Activated naive CD4-positive, alpha-beta T cell treated with anti-CD3 and anti-CD28 coated beads, Interleukin-2, amount 10 ng/mL, durations not matched to agents 7 days and 5 days (primary cell): ENCODE results near the gene NCEH1.

Experiments used
- CTCF ChIA-PET: fragments of 350-600 bp; sonication (Branson Sonifier 250); formaldehyde crosslinking; loops from one replicate; lab custom pipeline; 2021; ENCODE audit warnings: antibody characterized with exemption; lab: Charles Lee
- DNase-seq: peaks from one replicate; pipeline ENCODE4 v3.0.0-alpha.2; 2020
- H3K27ac Mint-ChIP-seq: one replicate; pipeline ENCODE4 v1.8.0; 2021; ENCODE audit warnings: mild to moderate bottlenecking, moderate library complexity, mixed read lengths
- H3K27me3 Mint-ChIP-seq: one replicate; pipeline ENCODE4 v1.8.0; 2021; ENCODE audit warnings: mild to moderate bottlenecking, mixed read lengths
- H3K36me3 Mint-ChIP-seq: one replicate; pipeline ENCODE4 v1.8.0; 2021; ENCODE audit warnings: mixed read lengths
- H3K4me1 Mint-ChIP-seq: one replicate; pipeline ENCODE4 v1.8.0; 2021; ENCODE audit warnings: mixed read lengths
- H3K4me3 Mint-ChIP-seq: one replicate; pipeline ENCODE4 v1.8.0; 2021; ENCODE audit warnings: mild to moderate bottlenecking, moderate library complexity, mixed read lengths
- H3K9me3 Mint-ChIP-seq: one replicate; pipeline ENCODE4 v1.8.0; 2021; ENCODE audit warnings: mixed read lengths

Gene NCEH1

GRCh38 chr3:172617013-172617706 is 93.7 kb downstream of the NCEH1 start:
- Mint-ChIP-seq H3K27ac (no peak overlapping the region), H3K4me3 (no peak overlapping the region), H3K4me1 (peaks cover 19% of the 10 kb centered on the region), H3K27me3 (peaks cover 1% of the 10 kb centered on the region), H3K36me3 (peaks cover 8% of the 10 kb centered on the region), H3K9me3 (peaks cover 12% of the 10 kb centered on the region)
- CTCF ChIA-PET = interaction anchor here (1.3 to 1.9 kb wide), 2 partner anchors 22 to 285 kb away, joined by 5 to 6 read pairs; no protein-coding TSS in a partner anchor
- DNase-seq = no peak

DNA sequence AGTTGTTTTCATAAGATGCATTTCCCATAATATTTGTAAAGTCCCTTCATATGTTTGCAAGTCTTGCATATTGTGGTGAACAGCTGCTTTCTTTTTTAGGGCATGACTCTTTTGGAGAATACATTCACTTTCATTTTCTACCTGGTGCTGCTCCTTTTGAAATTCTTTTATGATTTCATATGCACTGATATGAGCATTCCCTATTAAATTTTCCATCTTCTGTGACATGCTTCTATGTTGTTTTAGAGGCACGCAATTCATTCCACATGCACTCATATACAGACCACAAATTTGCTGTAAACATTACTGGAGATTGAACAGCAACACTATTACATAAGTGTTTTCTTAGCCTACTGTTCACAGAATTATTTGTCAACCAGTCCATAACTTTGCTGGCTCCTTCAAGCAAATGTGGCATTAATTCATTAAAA is 94.8 kb downstream of the NCEH1 start:
- H3K36me3 Mint-ChIP-seq = peaks cover 8% of the 10 kb centered on the region
- peak overlapping the region; percentile 47 for H3K27ac Mint-ChIP-seq
- H3K9me3 Mint-ChIP-seq = peaks cover 13% of the 10 kb centered on the region
- CTCF ChIA-PET = interaction anchor here (0.6 to 1.9 kb wide), 3 partner anchors 19 to 153 kb away, joined by 3 to 5 read pairs (median 4); no protein-coding TSS in a partner anchor
- H3K4me1 Mint-ChIP-seq = peaks cover 19% of the 10 kb centered on the region
- no peaks in the 10 kb centered on the region for H3K27me3 Mint-ChIP-seq
- DNase-seq = no peak
- no peak overlapping the region for H3K4me3 Mint-ChIP-seq

DNA sequence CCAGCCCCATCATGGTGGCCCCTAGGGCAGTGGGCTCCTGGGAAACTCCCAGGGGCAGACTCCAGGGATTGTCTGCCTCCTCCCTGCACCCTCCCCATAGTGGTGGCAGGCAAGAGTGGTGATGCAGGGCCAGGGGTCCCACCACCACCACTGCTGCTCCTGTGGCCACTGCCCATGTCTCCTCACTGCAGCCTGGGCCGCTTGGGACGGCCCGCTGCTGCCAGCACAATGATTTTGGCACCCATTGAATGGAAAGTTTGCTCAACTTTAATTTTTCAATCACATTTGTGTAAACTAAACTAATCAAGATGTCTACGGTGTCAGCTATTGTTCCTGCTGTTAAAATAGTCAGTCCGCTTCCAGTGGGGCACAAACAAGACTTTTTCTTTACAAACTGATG is 95.6 kb downstream of the NCEH1 start:
- Mint-ChIP-seq H3K27me3 (no peaks in the 10 kb centered on the region), H3K4me3 (no peak overlapping the region), H3K4me1 (peaks cover 19% of the 10 kb centered on the region), H3K9me3 (peaks cover 20% of the 10 kb centered on the region), H3K27ac (peak overlapping the region; percentile 47), H3K36me3 (peaks cover 8% of the 10 kb centered on the region)
- CTCF ChIA-PET = interaction anchor here (1.1 to 1.9 kb wide), 2 partner anchors 18 to 20 kb away, joined by 4 to 5 read pairs; no protein-coding TSS in a partner anchor
- no peak for DNase-seq

GRCh38 chr3:172614340-172615274 is 96.3 kb downstream of the NCEH1 start:
- Mint-ChIP-seq H3K27ac (peak overlapping the region; percentile 73), H3K9me3 (peaks cover 20% of the 10 kb centered on the region), H3K27me3 (no peaks in the 10 kb centered on the region)

DNA sequence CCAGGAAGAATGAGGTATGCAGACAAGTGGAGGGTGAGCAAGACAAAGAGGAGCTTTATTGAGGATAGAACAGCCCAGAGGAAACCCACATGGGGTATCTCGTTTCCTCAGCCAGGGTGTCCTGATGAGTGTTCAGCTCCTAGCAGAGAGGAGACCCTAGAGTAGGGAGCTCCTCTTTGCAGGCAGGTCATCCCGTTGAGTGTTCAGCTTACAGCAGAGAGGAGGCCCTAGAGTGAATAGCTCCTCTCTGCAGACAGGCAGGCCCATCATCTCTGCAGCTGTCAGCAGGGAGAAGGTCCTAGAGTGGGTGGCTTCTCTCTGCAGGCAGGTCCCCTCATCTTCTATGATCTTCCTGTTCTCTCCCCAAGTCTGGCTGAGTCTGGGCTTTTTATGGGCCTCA is 97.0 kb downstream of the NCEH1 start:
- no peak for DNase-seq
- Mint-ChIP-seq H3K4me3 (no peak overlapping the region), H3K27ac (no peak overlapping the region), H3K9me3 (peaks cover 18% of the 10 kb centered on the region), H3K36me3 (peaks cover 8% of the 10 kb centered on the region), H3K27me3 (no peaks in the 10 kb centered on the region), H3K4me1 (peaks cover 19% of the 10 kb centered on the region)
- CTCF ChIA-PET = interaction anchor here (1.6 to 2.7 kb wide), 2 partner anchors 11 to 18 kb away, joined by 6 to 7 read pairs; no protein-coding TSS in a partner anchor

More at GRCh38 chr3:172614340-172615274, 96.3 kb downstream of the NCEH1 start:
- CTCF ChIA-PET = interaction anchor here (1.6 to 2.7 kb wide), 3 partner anchors 12 to 19 kb away, joined by 5 to 7 read pairs (median 6); no protein-coding TSS in a partner anchor
- Mint-ChIP-seq H3K36me3 (peaks cover 8% of the 10 kb centered on the region), H3K4me1 (peaks cover 19% of the 10 kb centered on the region), H3K4me3 (no peak overlapping the region)
- DNase-seq = no peak

DNA sequence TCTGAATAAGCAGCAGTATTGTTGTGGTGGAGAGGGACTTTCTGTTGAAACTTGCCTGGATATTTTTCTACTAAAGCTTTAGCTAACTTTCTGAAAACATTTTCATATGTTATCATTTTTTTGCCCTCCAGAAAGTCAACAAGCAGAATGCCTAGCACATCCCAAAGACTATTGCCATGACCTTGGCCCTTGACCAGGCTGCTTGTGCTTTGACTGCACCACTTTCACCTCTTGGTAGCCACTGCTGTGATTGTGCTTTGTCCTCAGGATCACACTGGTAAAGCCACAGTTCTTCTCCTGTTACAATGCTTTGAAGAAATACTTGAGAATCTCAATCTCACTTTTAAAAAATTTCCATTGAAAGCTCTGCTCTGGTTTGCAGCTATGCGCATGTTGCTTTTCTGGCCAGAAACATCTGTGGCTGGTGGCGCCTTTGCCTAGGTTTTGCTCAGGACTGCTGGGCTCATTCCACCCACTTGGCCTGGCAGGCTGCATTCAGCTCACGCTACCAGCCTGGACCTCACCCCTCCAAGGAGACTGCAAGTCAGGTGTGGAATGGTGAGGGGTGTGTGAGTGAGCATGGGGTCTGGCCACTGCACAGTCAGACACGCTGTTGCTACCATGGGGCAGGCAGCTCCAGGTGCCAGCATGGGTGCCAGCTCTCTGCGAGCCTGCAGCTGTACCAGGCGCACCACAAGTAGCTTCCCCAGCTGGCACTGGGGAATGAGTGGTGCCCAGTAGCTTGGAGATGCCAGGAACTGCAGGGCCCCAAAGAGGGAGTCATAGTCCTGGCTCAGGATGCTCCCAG is 97.8 kb downstream of the NCEH1 start:
- peaks cover 8% of the 10 kb centered on the region for H3K36me3 Mint-ChIP-seq
- H3K27me3 Mint-ChIP-seq = no peaks in the 10 kb centered on the region
- peaks cover 18% of the 10 kb centered on the region for H3K9me3 Mint-ChIP-seq
- CTCF ChIA-PET = interaction anchor here (0.9 to 2.7 kb wide), 3 partner anchors 10 to 17 kb away, joined by 3 to 7 read pairs (median 6); no protein-coding TSS in a partner anchor
- no peak overlapping the region for H3K27ac Mint-ChIP-seq
- no peak overlapping the region for H3K4me3 Mint-ChIP-seq
- peaks cover 19% of the 10 kb centered on the region for H3K4me1 Mint-ChIP-seq
- DNase-seq = no peak

DNA sequence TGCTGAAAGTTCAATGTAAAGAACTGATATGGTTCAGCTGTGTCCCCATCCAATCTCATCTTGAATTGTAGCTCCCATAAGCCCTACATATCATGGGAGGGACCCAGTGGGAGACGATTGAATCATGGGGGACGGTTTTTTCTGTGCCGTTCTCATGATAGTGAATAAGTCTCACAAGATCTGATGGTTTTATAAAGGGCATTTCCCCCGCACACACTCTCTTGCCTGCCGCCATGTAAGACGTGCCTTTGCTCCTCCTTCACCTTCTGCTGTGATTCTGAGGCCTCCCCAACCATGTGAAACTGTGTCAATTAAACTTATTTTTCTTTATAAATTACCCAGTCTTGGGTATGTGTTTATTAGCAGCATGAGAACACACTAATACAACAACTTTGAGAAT is 101.1 kb downstream of the NCEH1 start:
- Mint-ChIP-seq H3K4me1 (no peaks in the 10 kb centered on the region), H3K4me3 (no peak overlapping the region), H3K36me3 (no peaks in the 10 kb centered on the region), H3K27me3 (no peaks in the 10 kb centered on the region), H3K9me3 (peaks cover 15% of the 10 kb centered on the region), H3K27ac (no peak overlapping the region)
- DNase-seq = no peak
- CTCF ChIA-PET = interaction anchor here (0.8 to 1.0 kb wide), 2 partner anchors 13 to 148 kb away, joined by 3 read pairs; no protein-coding TSS in a partner anchor

GRCh38 chr3:172608575-172608974 is 102.3 kb downstream of the NCEH1 start:
- DNase-seq = no peak
- Mint-ChIP-seq H3K27ac (no peak overlapping the region), H3K4me1 (no peaks in the 10 kb centered on the region), H3K36me3 (no peaks in the 10 kb centered on the region), H3K9me3 (peaks cover 8% of the 10 kb centered on the region), H3K27me3 (peaks cover 4% of the 10 kb centered on the region), H3K4me3 (no peak overlapping the region)
- CTCF ChIA-PET = interaction anchor here (1.0 to 3.4 kb wide), 3 partner anchors 12 to 119 kb away, joined by 3 to 11 read pairs (median 7); no protein-coding TSS in a partner anchor

DNA sequence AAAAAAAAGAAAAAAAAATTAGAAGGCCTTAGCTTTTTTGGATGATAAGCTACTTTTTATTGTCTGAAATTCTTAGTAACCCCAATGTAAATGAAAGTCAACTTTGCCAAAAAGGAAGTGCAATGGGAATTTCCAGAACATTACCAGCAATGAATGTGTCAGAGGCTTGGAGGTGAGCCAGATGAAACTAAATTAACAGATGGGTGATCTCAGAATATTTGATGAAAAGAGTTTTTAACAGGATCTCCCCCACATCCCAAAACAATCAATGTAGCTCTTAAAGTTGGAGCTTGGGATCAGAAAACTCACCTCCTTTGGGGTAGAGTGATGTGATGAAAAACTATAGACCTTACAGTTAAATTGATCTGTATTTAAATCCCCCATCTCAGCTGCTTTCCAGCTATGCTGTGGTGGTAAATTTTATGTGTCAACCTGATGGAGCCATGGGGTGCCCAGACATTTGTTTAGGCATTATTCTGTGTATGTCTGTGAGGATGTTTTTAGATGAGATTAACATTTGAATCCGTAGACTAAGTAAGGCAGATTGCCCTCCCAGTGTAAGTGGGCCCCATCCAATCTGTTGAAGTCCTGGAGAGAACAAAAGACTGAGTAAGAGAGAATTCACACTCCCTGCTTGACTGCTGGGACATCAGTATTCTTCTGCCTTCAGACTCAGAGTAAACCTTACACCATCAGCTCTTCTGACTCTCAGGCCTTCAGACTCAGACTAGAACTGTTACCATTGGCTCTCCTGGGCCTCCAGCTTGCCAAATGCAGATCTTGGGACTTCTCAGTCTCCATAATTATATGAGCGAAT is 103.4 kb downstream of the NCEH1 start:
- peaks cover 7% of the 10 kb centered on the region for H3K9me3 Mint-ChIP-seq
- DNase-seq = no peak
- H3K36me3 Mint-ChIP-seq = no peaks in the 10 kb centered on the region
- H3K4me1 Mint-ChIP-seq = no peaks in the 10 kb centered on the region
- H3K27me3 Mint-ChIP-seq = peaks cover 4% of the 10 kb centered on the region
- H3K27ac Mint-ChIP-seq = no peak overlapping the region
- no peak overlapping the region for H3K4me3 Mint-ChIP-seq
- CTCF ChIA-PET = interaction anchor here (1.4 to 3.4 kb wide), 5 partner anchors 11 to 275 kb away, joined by 3 to 11 read pairs (median 4); no protein-coding TSS in a partner anchor

DNA sequence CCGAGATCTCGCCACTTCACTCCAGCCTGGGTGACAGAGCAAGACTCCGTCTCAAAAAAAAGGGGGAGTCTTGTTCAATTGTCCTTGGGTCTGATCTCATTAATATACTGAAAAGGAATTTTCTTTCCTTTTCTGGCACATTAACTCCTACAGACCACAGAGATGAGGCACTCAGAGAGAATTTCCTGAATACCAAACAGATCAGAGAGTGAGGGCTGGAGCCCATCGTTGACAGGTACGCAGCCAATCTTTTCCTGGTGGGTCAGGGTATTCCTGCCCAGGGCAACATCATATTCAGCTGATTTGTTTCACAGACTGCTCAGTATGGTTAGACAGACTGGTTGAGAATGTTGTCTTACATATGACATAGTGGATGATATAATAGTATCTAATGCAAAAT is 104.8 kb downstream of the NCEH1 start:
- Mint-ChIP-seq H3K9me3 (peaks cover 6% of the 10 kb centered on the region), H3K4me3 (no peak overlapping the region), H3K27me3 (peaks cover 4% of the 10 kb centered on the region), H3K4me1 (no peaks in the 10 kb centered on the region), H3K36me3 (no peaks in the 10 kb centered on the region), H3K27ac (no peak overlapping the region)
- no peak for DNase-seq
- CTCF ChIA-PET = interaction anchor here (3.4 kb wide), 1 partner anchor 10 kb away, joined by 11 read pairs; no protein-coding TSS in a partner anchor

- no peak for DNase-seq
- Mint-ChIP-seq H3K27me3 (peaks cover 4% of the 10 kb centered on the region), H3K27ac (no peak overlapping the region), H3K9me3 (no peaks in the 10 kb centered on the region), H3K4me3 (no peak overlapping the region), H3K36me3 (no peaks in the 10 kb centered on the region), H3K4me1 (no peaks in the 10 kb centered on the region)
- CTCF ChIA-PET = interaction anchor here (3.4 kb wide), 1 partner anchor 9 kb away, joined by 11 read pairs; no protein-coding TSS in a partner anchor
Observed at GRCh38 chr3:172604895-172605646, 105.8 kb downstream of the NCEH1 start.
